HG02571 (cell line): ENCODE data around the gene UCK2.

ENCODE experiments used
- ATAC-seq: cut with Tn5 transposase; IDR thresholded peaks from one replicate; pipeline ENCODE4 v1.9.1; 2021; ENCODE audit warnings: mild to moderate bottlenecking, moderate library complexity; ENCODE audit not compliant: unreplicated experiment

Gene UCK2

GRCh38 chr1:165833358-165833757 is 5.9 kb downstream of the UCK2 start:
- ATAC-seq = no peak

DNA sequence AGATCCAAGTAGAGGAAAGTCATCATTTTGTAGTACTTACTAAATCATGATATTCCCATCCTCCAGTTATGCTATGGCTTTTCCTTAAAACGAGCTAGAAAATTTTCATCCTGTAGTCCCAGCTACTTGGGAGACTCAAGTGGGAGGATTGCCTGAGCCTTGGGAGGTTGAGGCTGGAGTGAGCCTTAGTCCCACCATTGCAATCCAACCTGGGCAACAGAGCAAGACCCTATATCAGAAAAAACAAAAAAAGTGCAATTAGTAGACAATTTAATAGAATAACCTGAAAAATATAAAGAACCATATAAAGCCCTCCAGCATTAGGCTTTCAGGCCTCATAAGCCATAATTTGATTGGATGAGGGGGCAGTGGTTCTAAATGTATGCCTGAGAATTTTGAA is 6.8 kb downstream of the UCK2 start:
- no peak for ATAC-seq

GRCh38 chr1:165834881-165835280 is 7.5 kb downstream of the UCK2 start:
- ATAC-seq = no peak

GRCh38 chr1:165836664-165837482 is 9.5 kb downstream of the UCK2 start:
- ATAC-seq = no peak

- no peak for ATAC-seq
These were observed 10.5 kb downstream of the UCK2 start for GRCh38 chr1:165837838-165838364.

DNA sequence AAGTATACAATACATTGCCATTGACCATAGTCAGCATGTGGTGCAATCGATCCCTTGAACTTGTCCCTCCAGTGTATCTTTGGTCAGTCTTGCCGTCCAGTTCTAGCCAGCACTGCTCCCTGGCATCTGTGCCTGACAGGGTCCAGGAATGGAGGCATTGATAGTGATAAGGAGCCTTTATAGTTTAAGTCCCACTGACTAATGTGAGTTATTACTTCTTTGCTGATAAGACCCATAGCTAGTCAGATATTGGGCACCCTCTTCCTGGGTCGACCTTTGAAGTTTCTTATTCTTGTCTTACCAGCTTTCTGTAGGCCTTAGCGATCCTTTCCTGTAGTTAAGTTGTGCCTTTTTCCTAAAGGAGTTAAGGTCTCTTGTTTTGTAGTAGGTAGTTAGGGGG is 13.0 kb downstream of the UCK2 start:
- ATAC-seq = no peak

GRCh38 chr1:165841582-165842017 is 14.2 kb downstream of the UCK2 start:
- no peak for ATAC-seq

DNA sequence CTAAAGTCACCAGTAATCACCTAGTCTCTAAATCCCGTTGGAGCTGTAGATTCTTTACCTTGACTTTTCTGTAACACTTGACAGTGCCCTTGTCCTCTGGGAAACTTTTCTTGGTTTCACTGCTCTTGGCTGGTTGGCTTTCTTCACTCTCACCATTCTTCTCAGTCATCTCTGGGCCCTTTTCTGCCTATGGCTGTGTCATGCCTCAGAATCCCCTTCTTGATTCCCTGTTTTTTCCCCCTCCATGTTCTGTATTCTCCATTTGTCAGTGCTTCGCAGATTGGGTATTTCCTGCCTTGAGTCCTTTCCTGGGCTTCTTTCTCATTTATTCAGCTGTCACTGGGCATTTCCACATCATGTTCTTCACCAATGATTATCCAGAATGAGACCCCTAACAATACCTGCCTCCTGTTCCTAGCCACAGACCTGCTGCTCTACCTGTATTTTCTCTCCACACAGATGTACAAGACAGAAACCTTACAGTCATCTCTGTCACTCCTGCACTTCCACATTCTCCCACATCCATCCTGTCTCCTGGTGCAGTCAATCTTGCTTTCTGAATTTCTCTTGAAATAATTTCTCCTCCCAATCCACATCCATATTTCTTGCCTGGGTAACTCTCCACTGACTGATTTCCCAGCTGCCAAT is 14.7 kb downstream of the UCK2 start:
- ATAC-seq = no peak

- no peak for ATAC-seq
These were observed 15.3 kb downstream of the UCK2 start for GRCh38 chr1:165842671-165843129.

GRCh38 chr1:165843304-165843703 is 15.9 kb downstream of the UCK2 start:
- no peak for ATAC-seq

DNA sequence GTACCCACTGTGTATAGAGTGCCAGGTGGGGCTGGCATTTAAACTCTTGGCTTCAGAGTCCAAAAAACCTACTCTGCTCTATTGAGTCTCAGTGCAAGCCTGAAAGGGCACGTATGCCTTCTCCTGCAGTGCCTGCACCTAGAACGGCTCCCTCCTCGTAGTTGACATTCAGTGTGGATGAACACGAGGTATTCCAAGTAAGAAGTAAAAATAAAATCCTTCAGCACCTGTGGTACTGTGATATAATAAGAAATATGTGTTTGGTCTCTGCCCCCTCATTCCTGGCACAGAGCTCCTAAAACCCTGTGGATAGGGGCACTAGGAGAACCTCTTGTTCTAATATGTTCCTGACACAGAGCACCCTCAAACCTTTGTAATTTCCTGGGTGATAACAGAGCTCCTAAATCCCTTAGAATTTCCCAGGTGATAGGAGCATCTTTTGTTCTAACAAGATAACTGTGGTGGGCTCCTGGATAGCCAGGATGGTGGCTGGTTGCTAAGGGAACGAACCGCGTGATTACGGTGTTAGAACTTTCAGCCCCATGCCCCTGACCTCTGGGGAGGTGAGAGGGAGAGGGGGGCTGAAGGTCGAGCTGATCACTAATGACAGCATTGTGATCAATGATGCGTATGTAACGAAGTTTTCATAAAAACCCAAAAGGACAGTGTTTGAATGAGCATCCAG is 16.8 kb downstream of the UCK2 start:
- no peak for ATAC-seq

DNA sequence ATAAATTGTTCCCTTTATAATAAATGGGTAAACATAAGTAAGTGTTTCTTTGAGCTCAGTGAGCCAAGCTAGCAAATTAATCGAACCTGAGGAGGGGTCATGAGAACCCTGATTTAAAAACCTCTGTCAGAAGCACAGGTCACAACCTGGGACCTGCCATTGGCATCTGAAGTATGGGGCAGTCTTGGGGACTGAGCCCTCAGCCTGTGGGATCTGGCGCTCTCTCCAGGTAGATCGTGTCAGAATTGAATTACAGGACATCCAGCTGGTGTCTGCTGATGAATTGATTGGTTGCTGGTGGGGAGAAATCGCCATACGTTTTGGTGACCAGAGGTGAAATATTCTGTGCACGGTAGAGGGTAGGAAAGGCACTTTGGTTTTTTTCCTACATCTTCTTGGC is 17.5 kb downstream of the UCK2 start:
- ATAC-seq = no peak

- no peak for ATAC-seq
These were observed 18.2 kb downstream of the UCK2 start for GRCh38 chr1:165845569-165845968.

DNA sequence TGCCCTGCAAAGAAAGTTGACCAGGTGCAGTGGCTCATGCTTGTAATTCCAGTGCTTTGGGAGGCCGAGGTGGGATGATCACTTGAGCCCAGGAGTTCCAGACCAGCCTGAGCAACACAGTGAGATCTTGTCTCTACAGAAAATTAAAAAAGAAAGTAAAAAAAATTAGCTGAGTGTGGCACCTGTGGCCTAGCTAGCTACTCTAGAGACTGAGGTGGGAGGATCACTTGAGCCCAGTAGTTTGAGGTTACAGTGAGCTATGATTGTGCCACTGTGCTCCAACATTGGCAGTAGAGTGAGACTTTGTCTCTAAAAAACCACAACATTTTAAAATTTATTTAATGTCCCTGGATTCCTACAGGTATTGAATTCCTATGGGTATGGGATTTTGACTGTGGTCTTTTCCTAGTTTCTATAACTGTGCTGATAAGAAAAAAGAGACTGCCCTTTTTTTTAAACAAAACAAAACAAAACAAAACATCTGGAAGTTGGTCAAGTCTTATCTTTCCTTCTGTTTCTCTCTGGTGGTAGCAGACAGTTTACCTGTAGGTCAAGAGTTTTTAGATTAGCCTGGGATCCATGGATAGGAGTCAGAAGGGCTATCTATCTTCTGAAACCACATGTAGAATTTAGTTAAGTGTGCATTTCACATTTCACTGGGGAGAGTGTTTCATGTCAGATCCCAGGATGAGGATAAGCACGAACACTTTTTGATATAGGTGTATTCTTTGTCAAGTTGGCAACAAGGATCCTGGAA is 18.8 kb downstream of the UCK2 start:
- ATAC-seq = peak; percentile 58

DNA sequence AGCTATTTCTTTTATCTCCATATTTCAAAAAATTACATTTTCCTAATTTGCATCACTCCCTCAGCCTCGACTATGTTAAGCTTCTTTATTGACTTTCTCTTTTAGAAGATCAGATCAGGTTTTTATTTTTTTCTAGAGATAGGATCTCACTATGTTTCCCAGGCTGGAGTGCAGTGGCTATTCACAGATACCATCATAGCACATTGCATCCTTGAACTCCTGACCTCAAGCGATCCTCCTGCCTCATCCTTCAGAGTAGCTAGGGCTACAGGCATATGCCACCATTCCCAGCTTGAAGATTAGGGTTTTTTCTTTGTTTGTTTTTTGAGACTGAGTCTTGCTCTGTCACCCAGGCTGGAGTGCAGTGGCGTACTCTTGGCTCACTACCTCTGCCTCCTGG is 20.1 kb downstream of the UCK2 start:
- no peak for ATAC-seq

- ATAC-seq = no peak
These were observed 22.1 kb downstream of the UCK2 start for GRCh38 chr1:165849353-165850133.

DNA sequence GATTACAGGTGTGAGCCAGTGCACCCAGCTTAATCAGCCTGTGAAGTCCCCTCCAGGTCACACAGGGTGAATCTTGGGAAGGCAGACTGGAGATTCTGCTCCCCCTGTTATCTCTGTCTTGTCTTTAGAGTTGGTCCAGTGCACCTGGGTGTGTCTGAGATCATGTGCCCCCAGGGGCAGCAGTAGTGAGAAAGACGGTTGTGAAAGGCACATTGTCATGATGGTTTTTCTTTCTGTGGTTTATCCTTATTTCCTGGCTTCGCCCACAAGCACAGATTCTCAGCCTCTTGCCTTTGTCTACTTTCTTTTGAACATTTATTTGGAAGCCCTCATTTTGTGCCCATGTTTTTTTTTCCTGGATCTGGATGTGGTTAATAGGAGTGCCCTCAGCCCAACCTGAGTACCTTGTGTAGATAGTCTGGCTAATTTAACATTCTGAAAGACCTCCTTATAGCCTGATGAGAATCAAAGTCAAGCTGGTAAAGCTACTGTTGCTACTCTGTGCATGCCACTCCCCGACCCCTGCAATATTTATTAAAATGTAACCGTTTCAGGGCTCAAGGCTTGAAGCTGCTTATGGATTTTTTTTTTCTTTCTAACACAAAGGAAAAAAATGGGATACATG is 23.7 kb downstream of the UCK2 start:
- ATAC-seq = peak; percentile 68

GRCh38 chr1:165852871-165853270 is 25.5 kb downstream of the UCK2 start:
- ATAC-seq = no peak

DNA sequence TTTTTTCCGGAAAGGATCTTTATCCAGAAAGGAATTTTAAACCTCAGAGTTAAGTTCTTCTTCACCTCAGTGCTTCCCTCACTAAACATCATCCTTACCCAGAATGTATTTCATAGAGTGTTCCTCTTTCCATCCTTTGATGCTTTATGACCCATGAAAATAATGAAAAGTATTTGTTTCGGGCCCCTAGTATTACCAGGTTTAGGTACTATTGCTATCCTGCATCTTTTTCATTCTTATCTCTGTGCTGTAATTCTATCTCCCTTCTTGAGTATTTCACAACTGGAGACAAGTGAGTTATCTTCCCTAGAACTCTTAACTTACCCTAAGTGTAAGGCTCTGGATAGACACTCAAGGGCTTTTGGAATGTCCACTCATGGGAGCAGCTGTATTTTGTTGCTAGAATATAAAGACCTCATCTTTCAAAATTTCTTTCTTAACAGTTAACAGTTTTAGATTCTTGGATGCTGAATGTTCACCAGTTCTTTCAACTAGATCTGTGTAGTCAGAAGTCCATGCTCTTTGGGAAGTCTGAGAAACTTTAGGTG is 26.2 kb downstream of the UCK2 start:
- no peak for ATAC-seq
